H1 (cell line): ENCODE results near the gene RPS27A.
"Not testable (repeated sequence)": the region's sequence is repeated elsewhere in the genome, so short reads cannot be mapped to it uniquely, and the experiment has no call there.

ENCODE experiments used
- BACH1 ChIP-seq: IDR thresholded peaks from 2 replicates; pipeline ENCODE4 v1.6.1; 2012; ENCODE audit warnings: low read length, improper control_type of control experiment
- BCL11A ChIP-seq, 2 experiments: IDR thresholded peaks; one replicate each; pipeline ENCODE4 v1.6.1; 2011; ENCODE audit warnings: low read depth in 2 of 2, low read length in 2 of 2, mild to moderate bottlenecking in 2 of 2
- CHD1 ChIP-seq: IDR thresholded peaks from 2 replicates; pipeline ENCODE4 v1.6.1; 2012; ENCODE audit warnings: low read depth, low read length, improper control_type of control experiment
- EGR1 ChIP-seq: IDR thresholded peaks from 2 replicates; pipeline ENCODE4 v1.6.1; 2011; ENCODE audit warnings: low read depth, low read length, borderline replicate concordance
- EP300 ChIP-seq, 2 experiments: IDR thresholded peaks; 1 replicate in 1 of 2; 2 replicates in 1 of 2; pipeline ENCODE4 v1.6.1; 2011 to 2012; ENCODE audit warnings: low read depth in 2 of 2, low read length in 2 of 2, mild to moderate bottlenecking in 2 of 2, borderline replicate concordance in 1 of 2, inconsistent platforms in 1 of 2, moderate library complexity in 1 of 2
- HDAC2 ChIP-seq, 2 experiments: fragments of 300-600 bp in 1 of 2; sonication (generic) in 1 of 2; IDR thresholded peaks; 2 replicates each; pipeline ENCODE4 v1.6.1; 2011 to 2012; ENCODE audit warnings: low read depth in 2 of 2, low read length in 2 of 2, mild to moderate bottlenecking in 2 of 2, moderate library complexity in 2 of 2, borderline replicate concordance in 1 of 2, inconsistent platforms in 1 of 2
- MAX ChIP-seq: IDR thresholded peaks from 2 replicates; pipeline ENCODE4 v1.6.1; 2012; ENCODE audit warnings: inconsistent platforms
- POLR2A ChIP-seq, 2 experiments: IDR thresholded peaks; 1 replicate in 1 of 2; 2 replicates in 1 of 2; pipeline ENCODE4 v1.6.1; 2011; ENCODE audit warnings: low read depth in 2 of 2, low read length in 2 of 2, mild to moderate bottlenecking in 2 of 2; ENCODE audit errors: control extremely low read depth in 1 of 2
- RFX5 ChIP-seq: IDR thresholded peaks from 2 replicates; pipeline ENCODE4 v1.6.1; 2011; ENCODE audit warnings: low read depth, low read length, improper control_type of control experiment, borderline replicate concordance
- TAF1 ChIP-seq: IDR thresholded peaks from 2 replicates; pipeline ENCODE4 v1.6.1; 2011; ENCODE audit warnings: mild to moderate bottlenecking, low read depth, low read length
- ZNF274 ChIP-seq: IDR thresholded peaks from 2 replicates; pipeline ENCODE4 v1.7.0; 2012; ENCODE audit warnings: low read length, borderline replicate concordance; ENCODE audit errors: extremely low read depth
- TF ChIP-seq, protein P1 (sequence below), 3 experiments: IDR thresholded peaks; 1 replicate in 2 of 3; 2 replicates in 1 of 3; pipeline versions ENCODE4 v1.5.1 to v1.6.1; 2011; ENCODE audit warnings: low read length in 3 of 3, mild to moderate bottlenecking in 3 of 3, inconsistent platforms in 2 of 3, low read depth in 1 of 3, moderate library complexity in 1 of 3; ENCODE audit not compliant: insufficient read depth in 1 of 3; ENCODE audit errors: control extremely low read depth in 1 of 3
- TF ChIP-seq, protein P2 (sequence below): IDR thresholded peaks from 2 replicates; pipeline ENCODE4 v1.6.1; 2011; ENCODE audit warnings: low read depth, mild to moderate bottlenecking, low read length; ENCODE audit not compliant: insufficient read depth

DNA sequence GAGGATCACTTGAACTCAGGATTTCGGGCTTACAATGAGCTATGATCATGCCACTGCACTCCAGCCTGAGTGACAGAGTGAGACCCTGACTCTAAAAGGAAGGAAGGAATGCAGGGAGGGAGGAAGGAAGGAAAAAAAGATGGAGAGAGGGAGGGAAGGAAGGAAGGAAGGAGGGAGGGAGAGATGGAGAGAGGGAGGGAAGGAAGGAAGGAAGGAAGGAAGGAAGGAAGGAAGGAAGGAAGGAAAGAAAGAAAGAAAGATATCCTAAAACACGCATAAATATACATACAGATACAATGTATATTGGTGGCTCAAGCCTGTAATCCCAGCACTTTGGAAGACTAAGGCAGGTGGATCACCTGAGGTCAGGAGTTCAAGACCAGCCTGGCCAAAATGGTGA is 41.9 kb downstream of the RPS27A start:
- TF ChIP-seq TAF1; EGR1; BACH1; POLR2A (IDR thresholded peaks at IDR 0.05; ENCODE audit: control extremely low read depth in 1 of 2, low read depth in 2 of 2, low read length in 2 of 2); BCL11A (IDR thresholded peaks at IDR 0.05; ENCODE audit: low read depth in 2 of 2, low read length in 2 of 2); ZNF274; RFX5; HDAC2 (IDR thresholded peaks at IDR 0.05; ENCODE audit: borderline replicate concordance in 1 of 2, low read depth in 2 of 2, low read length in 2 of 2); CHD1; EP300 (IDR thresholded peaks at IDR 0.05; ENCODE audit: borderline replicate concordance in 1 of 2, low read depth in 2 of 2, low read length in 2 of 2); MAX: not testable (repeated sequence)
- TF ChIP-seq, protein P1, sequence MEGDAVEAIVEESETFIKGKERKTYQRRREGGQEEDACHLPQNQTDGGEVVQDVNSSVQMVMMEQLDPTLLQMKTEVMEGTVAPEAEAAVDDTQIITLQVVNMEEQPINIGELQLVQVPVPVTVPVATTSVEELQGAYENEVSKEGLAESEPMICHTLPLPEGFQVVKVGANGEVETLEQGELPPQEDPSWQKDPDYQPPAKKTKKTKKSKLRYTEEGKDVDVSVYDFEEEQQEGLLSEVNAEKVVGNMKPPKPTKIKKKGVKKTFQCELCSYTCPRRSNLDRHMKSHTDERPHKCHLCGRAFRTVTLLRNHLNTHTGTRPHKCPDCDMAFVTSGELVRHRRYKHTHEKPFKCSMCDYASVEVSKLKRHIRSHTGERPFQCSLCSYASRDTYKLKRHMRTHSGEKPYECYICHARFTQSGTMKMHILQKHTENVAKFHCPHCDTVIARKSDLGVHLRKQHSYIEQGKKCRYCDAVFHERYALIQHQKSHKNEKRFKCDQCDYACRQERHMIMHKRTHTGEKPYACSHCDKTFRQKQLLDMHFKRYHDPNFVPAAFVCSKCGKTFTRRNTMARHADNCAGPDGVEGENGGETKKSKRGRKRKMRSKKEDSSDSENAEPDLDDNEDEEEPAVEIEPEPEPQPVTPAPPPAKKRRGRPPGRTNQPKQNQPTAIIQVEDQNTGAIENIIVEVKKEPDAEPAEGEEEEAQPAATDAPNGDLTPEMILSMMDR (IDR thresholded peaks at IDR 0.05; ENCODE audit: control extremely low read depth in 1 of 3, insufficient read depth in 1 of 3, low read depth in 1 of 3, low read length in 3 of 3) = not testable (repeated sequence)
- TF ChIP-seq, protein P2, sequence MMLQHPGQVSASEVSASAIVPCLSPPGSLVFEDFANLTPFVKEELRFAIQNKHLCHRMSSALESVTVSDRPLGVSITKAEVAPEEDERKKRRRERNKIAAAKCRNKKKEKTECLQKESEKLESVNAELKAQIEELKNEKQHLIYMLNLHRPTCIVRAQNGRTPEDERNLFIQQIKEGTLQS = not testable (repeated sequence)
